CD4-positive, alpha-beta T cell treated with Interleukin-4 for 4 hours (primary cell): Measurements from ENCODE around the gene ADGRB2.

ENCODE experiments used
- DNase-seq: peaks from one replicate; pipeline ENCODE4 v3.0.0-alpha.2; 2020

Gene ADGRB2

DNA sequence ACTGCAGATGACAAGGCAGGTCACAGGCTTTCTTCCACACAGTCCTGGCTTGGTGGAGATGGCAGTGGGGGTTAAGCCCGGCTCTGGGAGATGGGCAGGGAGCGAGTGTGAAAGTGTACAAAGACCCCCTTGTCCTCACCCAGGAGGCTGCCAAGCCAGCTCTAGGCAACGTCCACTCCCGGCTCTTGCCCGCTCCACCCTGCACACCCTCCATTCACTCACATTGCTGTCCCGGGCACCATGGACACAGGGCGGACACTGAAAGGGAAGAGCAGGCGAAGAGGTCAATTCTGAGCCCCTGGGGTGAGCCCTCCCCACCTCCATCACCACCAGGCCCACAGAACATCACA lies 69.2 kb downstream of the ADGRB2 start:
- DNase-seq: no peak

DNA sequence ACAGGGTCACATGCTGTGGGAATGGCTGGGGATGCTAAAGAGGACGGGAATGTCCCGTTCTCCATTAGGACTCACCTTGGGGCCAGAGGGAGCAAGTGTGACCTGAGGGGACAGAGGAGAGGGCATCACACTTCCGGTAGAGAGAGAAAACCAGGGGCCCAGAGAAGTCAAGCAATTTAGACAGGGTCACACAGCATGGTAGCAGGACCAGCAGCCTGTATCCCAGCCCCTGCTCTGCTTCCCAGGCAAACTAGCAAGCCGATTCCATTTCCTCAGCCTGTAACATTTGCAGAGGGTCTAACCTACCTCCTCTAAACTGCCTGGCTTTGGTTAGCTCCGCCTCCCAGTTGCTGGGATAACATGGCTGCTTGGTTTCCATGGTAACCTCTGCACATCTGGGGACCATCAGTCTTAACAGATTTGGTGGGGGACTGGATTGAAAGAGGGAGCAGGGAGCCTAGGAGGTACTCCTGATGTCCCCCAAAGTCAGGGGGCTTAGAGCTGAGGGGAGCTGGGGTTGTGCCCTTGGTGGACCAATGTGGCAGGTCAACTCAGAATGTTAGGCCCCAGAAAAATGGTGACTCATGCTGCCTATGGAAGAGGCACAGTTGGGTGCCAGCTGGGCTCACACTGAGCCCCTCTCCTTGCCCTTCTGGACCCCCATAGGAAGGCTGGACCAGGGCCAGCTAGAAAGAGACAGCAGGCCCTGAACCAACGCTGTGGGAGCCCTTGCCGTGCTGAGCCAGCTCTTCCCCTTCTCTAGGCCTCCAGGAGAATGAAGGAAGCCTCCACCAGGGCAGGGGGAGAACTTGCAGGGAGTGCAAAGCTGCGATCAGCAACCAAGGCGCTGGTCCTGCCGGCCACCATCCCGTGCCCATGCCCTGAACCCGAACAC lies 69.8 kb downstream of the ADGRB2 start:
- no peak for DNase-seq

DNA sequence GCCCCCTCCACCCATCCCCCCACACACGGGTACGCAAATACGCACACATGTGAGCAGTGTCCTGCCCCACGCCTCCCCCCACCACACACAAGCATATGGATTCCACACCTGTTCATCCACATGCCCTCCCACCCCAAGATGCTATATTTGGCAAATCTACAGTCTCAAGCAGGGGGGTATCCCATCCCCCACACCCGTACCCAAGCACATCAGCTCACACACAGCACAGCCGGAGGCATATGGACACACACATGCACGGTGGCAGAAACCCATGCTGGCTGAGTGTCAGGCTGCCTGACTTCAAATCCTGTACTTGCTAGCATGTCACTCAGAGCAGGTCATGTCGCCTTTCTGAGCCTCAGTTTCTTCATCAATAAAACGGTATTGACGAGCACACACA lies 70.9 kb downstream of the ADGRB2 start:
- DNase-seq: no peak

DNA sequence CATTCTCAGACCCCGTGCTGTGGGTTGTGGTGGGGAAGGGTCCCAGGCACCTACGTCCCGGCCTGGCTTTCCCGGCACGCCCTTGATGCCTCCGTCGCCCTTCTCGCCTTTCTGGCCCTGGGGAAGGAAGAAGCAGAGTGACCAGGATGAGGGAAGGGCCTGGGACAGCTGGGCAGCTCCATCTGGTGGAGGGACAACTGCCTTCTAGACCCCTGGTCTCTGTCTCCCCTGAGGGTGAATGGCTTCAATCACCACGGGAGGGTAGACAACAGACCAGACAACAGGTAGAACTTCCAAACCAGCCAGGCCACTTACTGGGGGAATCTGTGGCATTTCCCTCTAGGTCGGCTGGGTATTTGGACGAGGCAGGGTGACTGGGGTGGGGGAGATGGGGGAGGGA lies 72.2 kb downstream of the ADGRB2 start:
- no peak for DNase-seq

DNA sequence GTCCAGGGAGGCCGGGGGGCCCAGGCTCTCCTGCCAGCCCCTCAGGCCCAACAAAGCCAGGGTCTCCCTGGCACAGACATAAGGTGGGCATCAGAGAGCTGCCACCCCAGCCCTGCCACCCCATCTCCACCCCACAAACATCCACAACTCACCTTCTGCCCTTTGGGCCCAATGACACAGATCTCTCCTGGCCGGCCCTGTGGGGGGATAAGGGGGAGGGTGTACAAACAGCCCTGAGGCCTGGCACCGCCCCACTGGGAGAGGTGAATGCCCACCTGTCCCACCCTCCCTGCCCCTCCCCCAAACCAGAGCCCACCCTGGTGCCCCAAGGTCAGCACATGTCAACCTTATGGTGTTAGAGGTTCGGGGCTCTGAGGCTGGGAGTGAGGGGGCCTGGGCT lies 72.7 kb downstream of the ADGRB2 start:
- no peak for DNase-seq

DNA sequence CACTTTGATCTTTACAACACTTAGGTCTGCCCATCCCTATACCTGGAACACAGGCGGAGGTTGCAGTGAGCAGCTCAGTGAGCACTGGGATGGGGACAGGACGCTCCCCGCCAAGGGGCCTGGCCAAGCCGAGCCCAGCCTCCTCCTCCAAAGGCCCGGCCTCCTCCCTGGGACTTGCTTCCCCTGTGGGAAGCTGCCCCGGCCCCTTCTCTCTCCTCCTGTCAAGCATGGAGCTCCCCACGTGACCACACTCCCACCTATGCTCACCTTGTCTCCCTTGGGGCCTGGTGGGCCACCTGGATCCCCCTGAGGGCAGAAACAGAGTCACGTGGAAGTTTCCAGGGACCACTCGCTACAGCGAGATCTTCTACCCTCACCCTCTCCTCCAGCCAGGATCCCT lies 73.2 kb downstream of the ADGRB2 start:
- no peak for DNase-seq

DNA sequence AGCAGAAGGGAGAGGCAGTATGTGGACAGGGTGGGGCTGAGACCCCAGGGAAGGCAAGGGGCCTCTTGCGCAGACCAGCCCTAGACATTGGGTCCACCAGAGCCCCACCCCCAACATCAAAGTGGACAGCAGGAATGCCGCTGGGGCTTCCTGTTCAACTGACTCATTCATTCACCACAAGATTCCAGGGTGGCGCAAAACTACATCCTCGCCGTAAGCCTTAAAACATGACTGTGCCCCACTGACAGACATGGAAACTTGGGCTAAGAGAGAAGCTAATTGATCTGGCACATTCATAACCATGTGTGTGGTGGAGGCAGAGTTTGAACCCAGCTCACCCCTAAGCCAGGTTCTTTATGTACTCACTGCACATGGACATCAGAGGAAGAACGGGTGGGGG lies 74.3 kb downstream of the ADGRB2 start:
- DNase-seq: no peak

DNA sequence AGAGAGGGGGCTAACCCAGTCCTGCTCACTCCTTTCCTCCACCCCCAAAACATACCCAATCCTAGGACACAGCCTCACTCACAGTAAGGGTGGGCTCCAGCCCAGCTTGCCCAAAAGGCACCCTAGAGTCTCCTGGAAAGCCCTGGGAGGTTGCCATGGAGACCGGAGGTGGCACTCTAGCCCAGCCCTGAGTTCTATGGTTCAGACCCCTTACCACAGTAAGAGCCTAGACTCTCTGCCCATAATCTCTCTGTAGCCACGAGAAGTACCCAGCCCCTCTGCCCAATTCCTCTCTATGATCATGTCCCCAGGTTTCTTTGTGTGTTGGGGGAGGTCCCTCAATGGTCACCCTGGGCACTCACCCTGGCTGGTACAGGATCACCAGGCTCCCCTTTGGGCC lies 74.8 kb downstream of the ADGRB2 start:
- DNase-seq: no peak

DNA sequence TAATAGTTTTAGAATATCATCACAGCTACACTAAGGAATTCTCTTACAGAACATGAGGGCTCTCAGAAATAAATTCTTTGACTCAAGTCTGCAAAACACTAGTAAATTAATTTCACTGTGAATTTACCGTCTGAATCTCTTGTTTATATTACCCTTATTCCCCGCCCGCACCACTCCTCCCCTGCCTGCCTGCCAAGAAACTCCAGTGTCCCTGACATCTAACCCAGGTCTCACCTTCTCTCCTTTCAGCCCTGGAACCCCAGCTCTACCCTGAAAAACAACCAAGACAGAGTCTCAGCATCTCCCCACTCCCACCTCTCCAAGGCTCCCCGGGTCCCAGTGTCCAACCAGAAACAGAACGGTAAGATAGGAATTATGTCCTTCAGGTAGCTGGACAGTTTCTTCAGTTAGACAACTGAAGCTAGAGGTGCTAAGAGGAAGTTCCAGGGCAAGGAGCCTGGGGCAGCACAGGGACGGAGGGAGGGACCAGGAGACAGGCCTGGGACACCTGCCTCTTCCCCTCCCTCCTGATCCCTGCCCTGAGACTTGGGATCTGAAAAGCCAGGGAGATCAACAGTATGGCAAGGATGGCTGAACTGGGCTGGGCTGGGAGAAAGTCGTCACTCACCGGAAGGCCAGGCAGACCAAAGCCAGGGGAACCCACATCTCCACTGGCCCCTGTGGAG lies 75.8 kb downstream of the ADGRB2 start:
- DNase-seq: no peak

DNA sequence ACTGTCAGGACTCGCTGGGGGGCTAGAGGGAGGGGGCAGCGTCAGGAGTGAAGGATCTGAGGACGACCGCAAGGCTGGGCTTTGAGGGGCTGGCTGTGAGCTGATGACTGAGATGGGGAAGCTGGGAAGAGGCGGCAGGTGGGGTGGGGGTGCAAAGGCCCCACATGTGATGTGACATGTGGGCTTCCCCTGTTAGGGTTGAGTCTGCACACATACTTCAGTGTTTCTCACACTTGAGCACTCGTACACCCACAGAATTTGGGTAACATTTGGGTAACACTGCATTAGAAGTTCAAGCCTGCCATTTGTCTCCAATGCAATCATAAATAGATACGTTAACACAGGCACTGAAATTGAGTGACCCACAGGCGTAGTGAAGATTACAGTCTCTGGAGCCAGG lies 76.5 kb downstream of the ADGRB2 start:
- DNase-seq: no peak

DNA sequence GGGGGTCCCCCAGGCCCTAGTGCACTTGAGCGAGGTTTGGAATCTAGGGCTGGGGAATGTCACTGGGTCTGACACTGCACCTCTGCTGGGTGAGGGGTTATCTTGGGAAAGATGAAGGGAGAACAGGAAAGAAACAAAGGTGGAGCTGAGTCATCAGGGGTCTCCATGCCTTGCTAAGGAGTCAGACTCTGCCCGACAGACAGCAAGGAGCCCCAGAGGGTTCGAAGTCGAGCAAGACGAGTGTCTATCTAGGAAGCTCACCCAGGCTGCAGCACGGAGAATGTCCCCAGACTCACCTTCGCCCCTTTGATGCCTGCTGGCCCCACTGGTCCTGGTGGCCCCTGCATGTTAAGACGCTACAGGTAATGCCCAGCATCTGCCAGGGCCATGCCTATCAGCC lies 78.3 kb downstream of the ADGRB2 start:
- DNase-seq: no peak

DNA sequence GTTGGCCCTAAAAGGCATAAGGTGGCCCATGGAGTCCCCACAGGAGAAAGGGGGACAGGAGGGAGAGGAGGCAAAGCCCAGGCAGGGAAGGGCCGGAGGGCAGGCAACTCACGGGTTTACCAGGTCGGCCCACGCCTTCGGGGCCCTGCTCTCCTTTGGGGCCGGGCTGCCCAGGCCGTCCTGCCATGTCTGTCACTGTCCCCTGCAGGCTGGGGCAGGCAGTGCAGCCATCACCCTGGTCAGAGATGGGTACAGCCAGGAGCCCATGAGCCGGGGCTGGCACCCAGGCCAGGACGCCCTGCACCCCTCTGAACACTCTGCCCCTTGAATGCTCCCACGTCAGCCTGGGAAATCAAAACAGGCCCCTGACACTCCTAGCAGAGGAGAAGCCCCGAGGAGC lies 80.1 kb downstream of the ADGRB2 start:
- DNase-seq: no peak

DNA sequence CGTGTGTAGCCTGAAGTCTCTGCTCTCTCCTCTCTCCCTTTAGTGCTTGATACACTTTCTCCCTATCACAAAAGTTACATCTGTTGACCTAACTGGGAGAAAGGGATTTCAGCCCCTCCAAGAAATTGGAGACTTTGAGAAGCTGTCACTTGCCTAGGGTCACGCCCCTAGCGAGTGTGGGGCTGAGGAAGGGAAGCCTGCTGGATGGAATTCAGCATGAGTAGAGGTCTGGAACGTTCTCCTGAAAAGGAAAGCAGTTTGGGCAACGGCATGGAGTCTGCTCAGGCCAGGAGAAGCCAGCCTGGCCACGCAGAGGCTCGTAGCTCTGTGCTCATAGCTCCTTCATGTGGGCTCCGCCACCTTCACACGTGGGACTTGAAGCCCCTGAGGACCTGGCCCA lies 82.7 kb downstream of the ADGRB2 start:
- DNase-seq: no peak

DNA sequence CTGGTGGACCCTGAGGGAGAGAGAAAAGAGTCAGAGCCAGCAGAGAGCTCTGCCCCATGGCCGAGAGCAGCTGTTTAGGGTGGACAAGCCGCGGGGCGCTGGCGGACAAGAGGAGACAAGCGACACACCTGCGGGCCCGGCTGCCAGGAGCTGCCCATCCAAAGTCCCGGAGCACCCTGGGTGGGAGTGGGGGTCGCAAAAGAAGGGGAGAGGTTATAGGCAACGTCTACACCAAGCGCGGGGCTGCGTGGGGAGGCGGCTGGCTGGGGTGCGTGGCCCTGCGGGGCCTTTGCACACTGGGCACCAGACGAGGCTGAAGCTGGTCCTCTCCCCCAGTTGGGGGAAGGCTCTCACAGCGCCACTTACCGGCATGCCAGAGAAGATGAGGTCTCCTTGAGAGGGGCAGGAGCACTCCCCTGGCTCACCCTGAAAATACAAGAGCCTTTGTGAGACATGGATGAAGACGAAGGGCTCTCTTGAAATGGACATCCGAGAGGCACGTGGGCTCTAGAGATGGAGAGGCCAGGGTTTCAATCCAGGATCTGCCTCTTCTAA lies 84.4 kb downstream of the ADGRB2 start:
- DNase-seq: no peak

DNA sequence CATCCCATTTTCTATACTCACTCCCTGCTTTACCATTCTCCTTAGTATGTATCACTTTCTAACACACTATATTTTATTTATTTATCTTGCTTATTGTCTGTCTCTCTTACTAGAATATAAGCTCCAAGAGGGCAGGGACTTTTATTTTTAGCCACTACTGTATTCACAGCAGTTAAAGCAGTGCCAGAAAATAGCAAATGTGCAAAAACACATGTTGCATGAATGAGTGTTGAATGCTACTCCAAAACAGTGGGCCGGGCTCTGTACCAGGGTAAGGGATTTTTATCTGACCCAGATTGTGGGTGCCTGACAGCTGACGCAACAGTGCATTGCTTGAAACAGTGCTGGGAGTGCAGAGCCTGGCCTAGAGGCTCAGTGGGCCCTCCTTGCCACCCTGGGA lies 85.0 kb downstream of the ADGRB2 start:
- DNase-seq: no peak

DNA sequence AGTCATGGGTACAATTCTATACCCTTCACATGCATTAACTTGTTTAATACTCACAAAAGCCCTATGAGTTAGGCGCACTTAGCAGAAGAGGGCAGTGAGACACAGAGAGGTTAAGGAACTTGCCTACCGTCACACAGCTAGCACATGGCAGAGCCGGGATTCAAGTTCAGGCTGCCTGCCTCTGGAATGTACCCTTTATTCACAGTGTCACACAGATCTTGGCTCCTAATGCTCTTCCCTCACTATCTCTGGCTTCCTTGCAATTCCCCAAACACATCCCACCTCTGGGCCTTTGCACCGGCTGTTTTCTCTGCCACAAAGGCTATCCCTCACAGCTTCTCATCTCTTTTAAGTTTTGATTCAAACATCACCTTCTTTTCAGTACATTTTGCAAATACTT lies 85.5 kb downstream of the ADGRB2 start:
- DNase-seq: no peak

DNA sequence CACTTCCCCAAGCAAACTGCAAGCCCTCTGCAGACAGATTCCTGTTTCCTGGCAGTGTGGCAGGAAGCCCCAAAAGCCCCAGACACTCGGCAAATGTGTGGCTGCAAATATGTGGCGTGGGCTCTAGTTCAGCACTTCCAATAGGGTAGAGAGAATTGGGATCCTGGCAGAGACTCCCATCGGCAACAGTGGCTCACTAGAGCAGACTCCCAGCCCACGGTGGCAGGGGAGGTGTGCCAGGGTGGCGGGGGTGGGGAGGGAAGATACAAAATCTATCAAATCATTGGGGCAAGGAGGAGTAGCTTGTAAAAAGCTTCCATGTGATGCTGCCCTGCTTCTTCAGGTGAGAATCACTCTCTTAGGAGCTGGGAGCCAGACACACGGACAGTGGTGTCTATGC lies 86.2 kb downstream of the ADGRB2 start:
- no peak for DNase-seq

DNA sequence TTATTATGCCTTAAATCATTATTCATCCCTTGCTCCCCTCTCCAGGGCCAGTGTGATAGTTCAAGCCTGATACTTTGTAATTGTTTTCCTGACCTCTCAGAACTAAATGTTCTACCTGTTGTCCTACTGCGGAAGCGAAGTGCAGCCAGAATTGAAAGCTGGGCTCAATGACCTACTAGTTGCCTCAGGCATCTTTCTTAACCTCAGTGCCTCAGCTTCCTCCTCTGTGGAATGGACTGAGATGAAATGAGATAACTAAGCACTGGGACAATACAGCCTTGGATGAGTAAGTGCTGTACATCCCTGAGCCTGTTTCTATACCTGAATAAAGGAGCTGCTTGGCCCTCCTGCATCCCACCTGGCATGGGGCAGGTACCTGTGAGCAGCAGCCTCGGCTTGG lies 86.7 kb downstream of the ADGRB2 start:
- DNase-seq: no peak
